Sciatic nerve (tissue), 2 donors: ENCODE measurements around the gene CLCF1. TPM values are rescaled to one million over a fixed set of nuclear protein-coding genes. Genes with fewer than 3 reads are reported as not detected.
"Not testable (repeated sequence)": the region's sequence is repeated elsewhere in the genome, so short reads cannot be mapped to it uniquely, and the experiment has no call there.

ENCODE experiments used
- ATAC-seq: fragments of 200-7000 bp; cut with Tn5 transposase; one replicate; pipeline ENCODE4 v1.9.1; 2020; ENCODE audit warnings: mild to moderate bottlenecking, moderate library complexity
- DNase-seq: peaks from one replicate; pipeline ENCODE4 v3.0.0-alpha.2; 2020; ENCODE audit warnings: low spot score
- intact Hi-C: fragments of 100-400 bp; cut with DNase I; formaldehyde crosslinking; loops from one replicate; pipeline ENCODE4 v1.14.2; 2022
- total RNA-seq: library from RNA; stranded (reverse); fragmentation: NEBNext Ultra II Directional; extraction: Animal tissue kit (Norgen Biotek cat#: 25700); gene quantifications from one replicate; pipeline ENCODE4 v1.2.1, GENCODE V29; 2021
- donor health status: DM: no; HTN: no; CAD: no.
- donor health status: DM: no; HTN: no; CAD: no.

Gene CLCF1
- total RNA-seq, 1 donor from 2014 or later, result 7.5 TPM

- intact Hi-C loops, result no loop called here
- DNase-seq, result peak; percentile 77
- peak; percentile 9 for ATAC-seq
Observed at GRCh38 chr11:67351275-67352005, 22.0 kb downstream of the CLCF1 start.

GRCh38 chr11:67349928-67350465, 23.4 kb downstream of the CLCF1 start:
- ATAC-seq, result no peak
- intact Hi-C loops, result no loop called here
- no peak for DNase-seq

- ATAC-seq (no peak), DNase-seq (no peak)
- intact Hi-C loops, result no loop called here
Observed at GRCh38 chr11:67349457-67349856, 23.9 kb downstream of the CLCF1 start.

GRCh38 chr11:67349036-67349435, 24.4 kb downstream of the CLCF1 start:
- no peak for DNase-seq
- intact Hi-C loops, result no loop called here
- no peak for ATAC-seq

- no peak for DNase-seq
- intact Hi-C loops, result no loop called here
Observed at GRCh38 chr11:67347964-67348749, 25.2 kb downstream of the CLCF1 start.

GRCh38 chr11:67345920-67346819, 27.2 kb downstream of the CLCF1 start:
- DNase-seq (no peak), ATAC-seq (no peak)
- intact Hi-C loops, result no loop called here

More at GRCh38 chr11:67347964-67348749, 25.2 kb downstream of the CLCF1 start:
- no peak for ATAC-seq

- no peak for DNase-seq
- intact Hi-C loops, result no loop called here
- no peak for ATAC-seq
Observed at GRCh38 chr11:67345247-67345919, 28.0 kb downstream of the CLCF1 start.

GRCh38 chr11:67344264-67344663, 29.1 kb downstream of the CLCF1 start:
- intact Hi-C loops, result no loop called here
- DNase-seq (no peak), ATAC-seq (no peak)

GRCh38 chr11:67337257-67337656, 36.1 kb downstream of the CLCF1 start:
- ATAC-seq (no peak), DNase-seq (no peak)
- intact Hi-C loops, result no loop called here

- intact Hi-C loops, result no loop called here
- DNase-seq (no peak), ATAC-seq (no peak)
Observed at GRCh38 chr11:67332081-67332691, 41.2 kb downstream of the CLCF1 start.

- intact Hi-C loops, result loop anchor here (10.0 kb wide), 1 partner anchor 199 kb away; no protein-coding TSS in a partner anchor
- DNase-seq (no peak), ATAC-seq (no peak)
Observed at GRCh38 chr11:67323526-67323925, 49.9 kb downstream of the CLCF1 start.

- no peak for ATAC-seq
- intact Hi-C loops, result loop anchor here (10.0 kb wide), 1 partner anchor 197 kb away; no protein-coding TSS in a partner anchor
- DNase-seq, result no peak
Observed at GRCh38 chr11:67322049-67322448, 51.3 kb downstream of the CLCF1 start.

GRCh38 chr11:67321313-67321871, 52.0 kb downstream of the CLCF1 start:
- ATAC-seq (no peak), DNase-seq (no peak)
- intact Hi-C loops, result loop anchor here (10.0 kb wide), 1 partner anchor 197 kb away; no protein-coding TSS in a partner anchor

- ATAC-seq (no peak), DNase-seq (no peak)
- intact Hi-C loops, result loop anchor here (10.0 kb wide), 1 partner anchor 196 kb away; no protein-coding TSS in a partner anchor
Observed at GRCh38 chr11:67320691-67321090, 52.7 kb downstream of the CLCF1 start.

- DNase-seq (no peak), ATAC-seq (no peak)
- intact Hi-C loops, result loop anchor here (10.0 kb wide), 1 partner anchor 195 kb away; no protein-coding TSS in a partner anchor
Observed at GRCh38 chr11:67320011-67320410, 53.4 kb downstream of the CLCF1 start.

- ATAC-seq, result not testable (repeated sequence)
Observed at GRCh38 chr11:67318876-67319275, 54.5 kb downstream of the CLCF1 start.

GRCh38 chr11:67317888-67318555, 55.4 kb downstream of the CLCF1 start:
- intact Hi-C loops, result loop anchor here (2.0 kb wide), 1 partner anchor 51 kb away; the partner anchor contains the start of gene GRK2
- DNase-seq, result no peak
- no peak for ATAC-seq

More at GRCh38 chr11:67318876-67319275, 54.5 kb downstream of the CLCF1 start:
- intact Hi-C loops, DNase-seq: not testable (repeated sequence)
